CD4-positive, alpha-beta T cell (primary cell): ENCODE results near the gene TEX53. TPM values are rescaled to one million over a fixed set of nuclear protein-coding genes. Genes with fewer than 3 reads are reported as not detected.

ENCODE experiments used
- ATAC-seq: fragments of 200-7000 bp; cut with Tn5 transposase; one replicate; pipeline ENCODE4 v1.10.0; 2022; ENCODE audit warnings: mild to moderate bottlenecking; ENCODE audit not compliant: poor library complexity
- CTCF ChIA-PET: fragments of 350-600 bp; sonication (Branson Sonifier 250); formaldehyde crosslinking; loops from one replicate; lab custom pipeline; 2021; ENCODE audit warnings: antibody characterized with exemption, inconsistent platforms; lab: Charles Lee
- POLR2A ChIA-PET: fragments of 350-600 bp; sonication (Branson Sonifier 250); formaldehyde crosslinking; loops from one replicate; lab custom pipeline; 2021; ENCODE audit warnings: antibody characterized with exemption, inconsistent platforms; lab: Charles Lee
- DNase-seq, 14 experiments: peaks; one replicate each; pipeline ENCODE4 v3.0.0-alpha.2; 2013 to 2020; ENCODE audit warnings: mixed read lengths in 2 of 14
- H3K27ac ChIP-seq, 2 donors: one replicate each; pipeline versions ENCODE4 v1.5.1 to v1.7.0; 2013; ENCODE audit warnings: low read length in 2 of 2, low read depth in 1 of 2, mild to moderate bottlenecking in 1 of 2
- H3K27me3 ChIP-seq, 2 experiments: 1 replicate in 1 of 2; 2 replicates in 1 of 2; pipeline versions ENCODE4 v1.6.1 to v1.7.0; 2013; ENCODE audit warnings: low read length in 2 of 2, control low read depth in 1 of 2, mild to moderate bottlenecking in 1 of 2, moderate library complexity in 1 of 2; ENCODE audit not compliant: insufficient read depth in 2 of 2, control insufficient read depth in 1 of 2
- H3K36me3 ChIP-seq: one replicate; pipeline ENCODE4 v1.6.1; 2013; ENCODE audit warnings: low read length, control low read depth; ENCODE audit not compliant: insufficient read depth
- H3K4me1 ChIP-seq: one replicate; pipeline ENCODE4 v1.6.1; 2013; ENCODE audit warnings: low read length, control low read depth; ENCODE audit not compliant: insufficient read depth
- H3K4me3 ChIP-seq: one replicate; pipeline ENCODE4 v1.5.1; 2013; ENCODE audit warnings: mild to moderate bottlenecking, low read length, moderate library complexity
- H3K9me3 ChIP-seq, 2 experiments: 1 replicate in 1 of 2; 2 replicates in 1 of 2; pipeline versions ENCODE4 v1.6.1 to v1.7.0; 2013; ENCODE audit warnings: low read length in 2 of 2, mild to moderate bottlenecking in 2 of 2, control low read depth in 1 of 2, moderate library complexity in 1 of 2; ENCODE audit not compliant: control insufficient read depth in 1 of 2, insufficient read depth in 1 of 2
- H3K27ac Mint-ChIP-seq: one replicate; pipeline ENCODE4 v1.8.0; 2020; ENCODE audit warnings: mixed read lengths
- H3K27me3 Mint-ChIP-seq: one replicate; pipeline ENCODE4 v1.8.0; 2021; ENCODE audit warnings: mixed read lengths
- H3K36me3 Mint-ChIP-seq: one replicate; pipeline ENCODE4 v1.8.0; 2021; ENCODE audit warnings: low read depth, mixed read lengths
- H3K4me1 Mint-ChIP-seq: one replicate; pipeline ENCODE4 v1.8.0; 2021; ENCODE audit warnings: low read depth, mixed read lengths
- H3K4me3 Mint-ChIP-seq: one replicate; pipeline ENCODE4 v1.8.0; 2020; ENCODE audit warnings: mild to moderate bottlenecking, mixed read lengths
- H3K9me3 Mint-ChIP-seq: one replicate; pipeline ENCODE4 v1.8.0; 2020; ENCODE audit warnings: mixed read lengths
- intact Hi-C, 2 experiments: fragments of 100-400 bp; cut with DNase I in 1 of 2; cut with micrococcal nuclease in 1 of 2; formaldehyde crosslinking; loops; one replicate each; pipeline versions ENCODE4 v1.15.1 to v1.9.0; 2023 to 2025; cut with DNase I, micrococcal nuclease
- total RNA-seq, 174 experiments: library from RNA in 2 of 174; stranded (reverse) in 2 of 174; gene quantifications; one replicate each; pipeline ENCODE4 v1.2.3 and lab custom pipeline; 2021 to 2026
- TF ChIP-seq, protein P1 (sequence below): fragments of 200-600 bp; IDR thresholded peaks from one replicate; pipeline ENCODE4 v1.8.0; 2022; ENCODE audit warnings: antibody characterized with exemption, mild to moderate bottlenecking

Gene TEX53
- total RNA-seq, 2 experiments from 2014 or later, result not detected

DNA sequence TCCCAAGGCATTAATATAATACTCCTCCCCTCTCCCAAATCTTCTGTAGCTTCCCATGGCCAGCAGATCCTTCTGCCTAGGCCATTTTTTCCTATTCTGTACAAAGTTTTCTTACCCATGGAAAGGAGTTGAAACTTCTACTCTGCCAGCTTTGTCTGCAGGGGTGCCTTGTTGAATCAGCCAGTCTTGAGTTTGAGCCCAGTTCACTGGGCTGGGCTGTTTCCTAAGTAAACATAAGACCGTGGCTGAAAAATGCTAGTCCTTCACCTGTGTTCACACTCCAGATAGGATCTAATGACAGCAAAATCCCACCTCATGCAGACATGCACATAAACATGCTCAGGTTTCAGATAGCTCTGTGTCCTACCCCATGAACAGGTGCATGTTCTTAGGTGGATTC is 14.0 kb upstream of the TEX53 start:
- ChIA-PET POLR2A (no interaction called here), CTCF (interaction anchor here (0.5 kb wide), 1 partner anchor 71 kb away, joined by 3 read pairs; no protein-coding TSS in a partner anchor)
- intact Hi-C loops, result no loop called here
- H3K36me3 Mint-ChIP-seq, result no peaks in the 10 kb centered on the region
- Histone ChIP-seq H3K4me3 (no peak overlapping the region), H3K4me1 (no peaks in the 10 kb centered on the region), H3K9me3 (no peaks in the 10 kb centered on the region), H3K36me3 (no peaks in the 10 kb centered on the region), H3K27ac (no peak overlapping the region), H3K27me3 (no peaks in the 10 kb centered on the region)
- DNase-seq (no peak), ATAC-seq (no peak)
- TF ChIP-seq, protein P1, sequence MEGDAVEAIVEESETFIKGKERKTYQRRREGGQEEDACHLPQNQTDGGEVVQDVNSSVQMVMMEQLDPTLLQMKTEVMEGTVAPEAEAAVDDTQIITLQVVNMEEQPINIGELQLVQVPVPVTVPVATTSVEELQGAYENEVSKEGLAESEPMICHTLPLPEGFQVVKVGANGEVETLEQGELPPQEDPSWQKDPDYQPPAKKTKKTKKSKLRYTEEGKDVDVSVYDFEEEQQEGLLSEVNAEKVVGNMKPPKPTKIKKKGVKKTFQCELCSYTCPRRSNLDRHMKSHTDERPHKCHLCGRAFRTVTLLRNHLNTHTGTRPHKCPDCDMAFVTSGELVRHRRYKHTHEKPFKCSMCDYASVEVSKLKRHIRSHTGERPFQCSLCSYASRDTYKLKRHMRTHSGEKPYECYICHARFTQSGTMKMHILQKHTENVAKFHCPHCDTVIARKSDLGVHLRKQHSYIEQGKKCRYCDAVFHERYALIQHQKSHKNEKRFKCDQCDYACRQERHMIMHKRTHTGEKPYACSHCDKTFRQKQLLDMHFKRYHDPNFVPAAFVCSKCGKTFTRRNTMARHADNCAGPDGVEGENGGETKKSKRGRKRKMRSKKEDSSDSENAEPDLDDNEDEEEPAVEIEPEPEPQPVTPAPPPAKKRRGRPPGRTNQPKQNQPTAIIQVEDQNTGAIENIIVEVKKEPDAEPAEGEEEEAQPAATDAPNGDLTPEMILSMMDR, result no peak
- no peaks in the 10 kb centered on the region for H3K4me1 Mint-ChIP-seq
- peaks cover 12% of the 10 kb centered on the region for H3K27me3 Mint-ChIP-seq
- no peak overlapping the region for H3K4me3 Mint-ChIP-seq
- no peaks in the 10 kb centered on the region for H3K9me3 Mint-ChIP-seq
- H3K27ac Mint-ChIP-seq, result no peak overlapping the region

DNA sequence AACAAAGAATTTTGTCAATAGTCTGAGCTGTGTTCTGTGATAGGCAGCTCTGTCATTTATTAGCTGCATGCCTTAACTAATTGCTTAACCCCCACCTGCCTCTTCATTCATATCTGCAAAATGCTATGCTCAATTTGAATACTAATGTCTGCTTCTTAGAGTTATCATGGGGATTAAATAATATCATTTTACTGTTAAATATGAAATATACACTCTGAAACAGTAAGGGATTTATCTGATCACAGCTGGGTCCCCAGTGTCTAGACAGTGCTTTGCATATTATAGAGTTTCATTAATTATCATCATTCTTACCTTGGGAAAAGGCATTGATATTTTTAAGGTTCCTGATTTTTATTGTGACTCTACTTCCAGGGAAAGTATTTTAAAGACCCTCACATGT is 12.4 kb upstream of the TEX53 start:
- H3K4me3 ChIP-seq, result no peak overlapping the region
- ATAC-seq, result no peak
- intact Hi-C loops, result no loop called here
- Mint-ChIP-seq H3K4me1 (no peaks in the 10 kb centered on the region), H3K9me3 (no peaks in the 10 kb centered on the region), H3K36me3 (no peaks in the 10 kb centered on the region), H3K4me3 (no peak overlapping the region), H3K27ac (no peak overlapping the region), H3K27me3 (peaks cover 4% of the 10 kb centered on the region)
- no peak for DNase-seq
- TF ChIP-seq, protein P1, result no peak
- POLR2A ChIA-PET, result no interaction called here
- no peaks in the 10 kb centered on the region for H3K27me3 ChIP-seq
- no peaks in the 10 kb centered on the region for H3K36me3 ChIP-seq
- H3K4me1 ChIP-seq, result no peaks in the 10 kb centered on the region
- H3K27ac ChIP-seq, result no peak overlapping the region
- no peaks in the 10 kb centered on the region for H3K9me3 ChIP-seq
- CTCF ChIA-PET, result no interaction called here

DNA sequence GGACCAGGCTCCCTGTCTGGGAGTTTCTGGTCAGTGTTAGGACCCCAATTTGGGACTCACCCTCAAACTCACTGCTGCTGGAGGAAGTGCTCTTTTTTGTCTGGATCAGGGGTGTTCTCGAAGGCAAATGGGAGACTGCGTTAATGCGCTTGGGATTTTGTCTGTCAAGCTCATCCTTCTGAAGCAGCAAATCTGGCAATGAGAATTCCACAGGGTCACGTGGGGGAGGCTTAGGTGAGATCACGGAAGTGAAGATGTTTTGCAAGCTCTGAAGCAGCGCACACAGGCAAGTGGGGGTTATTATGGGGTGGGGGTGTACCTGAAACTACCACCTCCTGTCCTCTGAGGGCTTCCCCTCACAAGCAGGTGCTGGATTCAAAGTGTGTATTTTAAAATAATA is 10.5 kb upstream of the TEX53 start:
- ChIA-PET CTCF (interaction anchor here (1.0 kb wide), 1 partner anchor 161 kb away, joined by 3 read pairs; no protein-coding TSS in a partner anchor), POLR2A (interaction anchor here (1.1 kb wide), 1 partner anchor 9 kb away, joined by 3 read pairs; no protein-coding TSS in a partner anchor)
- TF ChIP-seq, protein P1, result no peak
- H3K36me3 Mint-ChIP-seq, result no peaks in the 10 kb centered on the region
- H3K4me1 Mint-ChIP-seq, result no peaks in the 10 kb centered on the region
- H3K27ac ChIP-seq, result no peak overlapping the region
- no peaks in the 10 kb centered on the region for H3K4me1 ChIP-seq
- intact Hi-C loops, result no loop called here
- H3K4me3 ChIP-seq, result no peak overlapping the region
- no peaks in the 10 kb centered on the region for H3K36me3 ChIP-seq
- H3K27me3 ChIP-seq, result no peaks in the 10 kb centered on the region
- ATAC-seq (no peak), DNase-seq (no peak)
- H3K9me3 Mint-ChIP-seq, result no peaks in the 10 kb centered on the region
- no peak overlapping the region for H3K27ac Mint-ChIP-seq
- no peak overlapping the region for H3K4me3 Mint-ChIP-seq
- H3K27me3 Mint-ChIP-seq, result peaks cover 12% of the 10 kb centered on the region
- no peaks in the 10 kb centered on the region for H3K9me3 ChIP-seq
